ENCODE data around the gene MYO1D.

GRCh38 chr17:32671896-32672295 lies 205.0 kb downstream of the MYO1D start:
- TF ChIP-seq CTCF (IDR thresholded peaks at IDR 0.05) (no peak), POLR2A (IDR thresholded peaks at IDR 0.05) (no peak)
